ENCODE results near the gene NARS2.

Gene NARS2

DNA sequence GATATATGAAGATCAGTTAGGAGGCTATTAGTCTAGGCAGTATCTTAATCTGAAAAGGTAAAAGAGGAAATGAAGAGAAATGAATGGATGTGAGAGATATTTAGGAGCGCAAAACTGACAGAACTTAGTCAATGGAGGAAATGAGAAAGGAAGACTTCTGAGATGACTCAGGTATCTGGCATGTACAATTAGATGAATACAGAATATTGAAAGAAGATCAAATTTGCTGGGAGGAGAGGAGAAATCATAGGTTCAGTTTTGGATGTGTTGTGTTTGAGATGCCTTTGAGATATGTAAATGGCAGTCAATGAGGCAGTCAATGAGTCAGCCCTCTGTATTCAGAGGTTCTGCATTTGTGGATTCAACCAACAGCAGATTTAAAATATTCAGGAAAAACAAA, 114.2 kb downstream of the NARS2 start:
- no peak overlapping the region for H3K4me3 ChIP-seq (ENCODE audit: insufficient read depth, low read length, poor library complexity, severe bottlenecking)
- no peaks in the 10 kb centered on the region for H3K27me3 ChIP-seq (ENCODE audit: low read length)
- H2AFZ ChIP-seq (ENCODE audit: low read depth, low read length, severe bottlenecking), result no peak overlapping the region
- no peaks in the 10 kb centered on the region for H3K9me3 ChIP-seq (ENCODE audit: insufficient read depth, low read length)
- H3K4me2 ChIP-seq (ENCODE audit: low read depth, low read length, poor library complexity, severe bottlenecking), result no peak overlapping the region
- no peaks in the 10 kb centered on the region for H3K9me2 ChIP-seq (replicated peaks; ENCODE audit: insufficient read depth, low read length)
- H4K20me1 ChIP-seq (ENCODE audit: low read depth, low read length), result no peaks in the 10 kb centered on the region
- no peaks in the 10 kb centered on the region for H3K79me2 ChIP-seq (ENCODE audit: insufficient read depth, low read length)
- peaks cover 6% of the 10 kb centered on the region; the same call in 1 of the 2 replicates for H3F3A ChIP-seq (ENCODE audit: insufficient read depth)
- H3K27ac ChIP-seq (ENCODE audit: low read depth, low read length), result no peak overlapping the region
- peaks cover 29% of the 10 kb centered on the region for H3K36me3 ChIP-seq (ENCODE audit: low read length)
- TF ChIP-seq EZH2phosphoT487 (conservative IDR thresholded peaks at IDR 0.05; ENCODE audit: low read length), result no peak
- TF ChIP-seq, protein P1, sequence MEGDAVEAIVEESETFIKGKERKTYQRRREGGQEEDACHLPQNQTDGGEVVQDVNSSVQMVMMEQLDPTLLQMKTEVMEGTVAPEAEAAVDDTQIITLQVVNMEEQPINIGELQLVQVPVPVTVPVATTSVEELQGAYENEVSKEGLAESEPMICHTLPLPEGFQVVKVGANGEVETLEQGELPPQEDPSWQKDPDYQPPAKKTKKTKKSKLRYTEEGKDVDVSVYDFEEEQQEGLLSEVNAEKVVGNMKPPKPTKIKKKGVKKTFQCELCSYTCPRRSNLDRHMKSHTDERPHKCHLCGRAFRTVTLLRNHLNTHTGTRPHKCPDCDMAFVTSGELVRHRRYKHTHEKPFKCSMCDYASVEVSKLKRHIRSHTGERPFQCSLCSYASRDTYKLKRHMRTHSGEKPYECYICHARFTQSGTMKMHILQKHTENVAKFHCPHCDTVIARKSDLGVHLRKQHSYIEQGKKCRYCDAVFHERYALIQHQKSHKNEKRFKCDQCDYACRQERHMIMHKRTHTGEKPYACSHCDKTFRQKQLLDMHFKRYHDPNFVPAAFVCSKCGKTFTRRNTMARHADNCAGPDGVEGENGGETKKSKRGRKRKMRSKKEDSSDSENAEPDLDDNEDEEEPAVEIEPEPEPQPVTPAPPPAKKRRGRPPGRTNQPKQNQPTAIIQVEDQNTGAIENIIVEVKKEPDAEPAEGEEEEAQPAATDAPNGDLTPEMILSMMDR (IDR thresholded peaks at IDR 0.05; ENCODE audit: insufficient read depth, low read length, poor library complexity, severe bottlenecking), result no peak
- H3K9ac ChIP-seq (ENCODE audit: low read length), result no peak overlapping the region

DNA sequence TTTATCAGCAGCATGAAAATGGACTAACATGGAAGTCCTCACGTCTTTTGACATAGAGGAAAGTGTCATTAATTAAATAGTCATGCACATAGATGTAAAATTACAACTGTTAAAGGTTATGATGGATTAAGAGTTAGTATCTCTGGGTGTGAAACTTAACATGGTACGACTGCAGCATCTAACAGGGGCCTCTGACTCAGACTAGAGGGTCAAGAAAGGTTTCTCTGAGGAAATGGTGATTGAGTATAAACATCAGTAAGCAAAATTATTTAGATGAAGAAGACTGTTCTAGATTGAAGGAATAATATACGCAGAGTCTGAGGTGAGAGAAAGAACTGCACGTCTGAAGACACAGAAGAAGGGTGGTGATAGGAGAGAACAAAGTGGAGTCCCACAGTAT, 114.9 kb downstream of the NARS2 start:
- Histone ChIP-seq H3K79me2 (ENCODE audit: insufficient read depth, low read length) (no peaks in the 10 kb centered on the region), H3K4me2 (ENCODE audit: low read depth, low read length, poor library complexity, severe bottlenecking) (no peak overlapping the region), H4K20me1 (ENCODE audit: low read depth, low read length) (no peaks in the 10 kb centered on the region), H2AFZ (ENCODE audit: low read depth, low read length, severe bottlenecking) (no peak overlapping the region), H3K4me3 (ENCODE audit: insufficient read depth, low read length, poor library complexity, severe bottlenecking) (no peak overlapping the region), H3K9me3 (ENCODE audit: insufficient read depth, low read length) (no peaks in the 10 kb centered on the region), H3K9ac (ENCODE audit: low read length) (no peak overlapping the region), H3F3A (ENCODE audit: insufficient read depth) (peaks cover 4% of the 10 kb centered on the region; the same call in 1 of the 2 replicates), H3K27me3 (ENCODE audit: low read length) (no peaks in the 10 kb centered on the region), H3K9me2 (replicated peaks; ENCODE audit: insufficient read depth, low read length) (no peaks in the 10 kb centered on the region), H3K27ac (ENCODE audit: low read depth, low read length) (no peak overlapping the region), H3K36me3 (ENCODE audit: low read length) (peaks cover 33% of the 10 kb centered on the region)
- TF ChIP-seq, protein P1 (IDR thresholded peaks at IDR 0.05; ENCODE audit: insufficient read depth, low read length, poor library complexity, severe bottlenecking), result no peak
- no peak for TF ChIP-seq EZH2phosphoT487 (conservative IDR thresholded peaks at IDR 0.05; ENCODE audit: low read length)

DNA sequence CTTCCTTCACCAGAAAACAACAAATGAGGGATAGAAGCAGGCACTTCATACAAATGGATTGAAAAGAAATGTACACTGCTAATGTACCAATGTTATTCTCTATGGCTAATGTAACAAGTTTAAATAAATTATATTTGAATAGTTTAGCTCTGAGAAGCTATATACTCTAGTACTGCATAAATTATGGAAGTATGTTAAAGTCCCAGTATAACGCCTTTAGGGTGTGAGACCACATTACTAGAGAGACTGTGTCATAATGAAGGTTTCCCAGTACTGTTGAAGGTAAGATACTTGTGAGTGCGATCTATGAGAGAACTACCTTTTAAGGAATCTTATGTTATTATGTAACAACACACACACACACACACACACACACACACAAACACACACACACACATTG, 117.2 kb downstream of the NARS2 start:
- Histone ChIP-seq H3K9ac (ENCODE audit: low read length) (no peak overlapping the region), H4K20me1 (ENCODE audit: low read depth, low read length) (no peaks in the 10 kb centered on the region), H3K4me3 (ENCODE audit: insufficient read depth, low read length, poor library complexity, severe bottlenecking) (no peak overlapping the region), H3K36me3 (ENCODE audit: low read length) (peaks cover 30% of the 10 kb centered on the region), H3K27ac (ENCODE audit: low read depth, low read length) (no peak overlapping the region), H3K4me2 (ENCODE audit: low read depth, low read length, poor library complexity, severe bottlenecking) (no peak overlapping the region), H3K27me3 (ENCODE audit: low read length) (no peaks in the 10 kb centered on the region), H3K9me2 (replicated peaks; ENCODE audit: insufficient read depth, low read length) (no peaks in the 10 kb centered on the region), H3K9me3 (ENCODE audit: insufficient read depth, low read length) (no peaks in the 10 kb centered on the region), H2AFZ (ENCODE audit: low read depth, low read length, severe bottlenecking) (no peak overlapping the region), H3F3A (ENCODE audit: insufficient read depth) (peaks cover 4% of the 10 kb centered on the region; the same call in 1 of the 2 replicates), H3K79me2 (ENCODE audit: insufficient read depth, low read length) (no peaks in the 10 kb centered on the region)
- TF ChIP-seq EZH2phosphoT487 (conservative IDR thresholded peaks at IDR 0.05; ENCODE audit: low read length), result no peak
- TF ChIP-seq, protein P1 (IDR thresholded peaks at IDR 0.05; ENCODE audit: insufficient read depth, low read length, poor library complexity, severe bottlenecking), result no peak

Measured in SU-DHL-6 (cell line).